ENCODE results near the gene SHKBP1.
A peak's percentile ranks its signal among the peaks of the same experiment; 100 is the strongest.
"Not testable (repeated sequence)": the region's sequence is repeated elsewhere in the genome, so short reads cannot be mapped to it uniquely, and the experiment has no call there.

The SHKBP1 gene

DNA sequence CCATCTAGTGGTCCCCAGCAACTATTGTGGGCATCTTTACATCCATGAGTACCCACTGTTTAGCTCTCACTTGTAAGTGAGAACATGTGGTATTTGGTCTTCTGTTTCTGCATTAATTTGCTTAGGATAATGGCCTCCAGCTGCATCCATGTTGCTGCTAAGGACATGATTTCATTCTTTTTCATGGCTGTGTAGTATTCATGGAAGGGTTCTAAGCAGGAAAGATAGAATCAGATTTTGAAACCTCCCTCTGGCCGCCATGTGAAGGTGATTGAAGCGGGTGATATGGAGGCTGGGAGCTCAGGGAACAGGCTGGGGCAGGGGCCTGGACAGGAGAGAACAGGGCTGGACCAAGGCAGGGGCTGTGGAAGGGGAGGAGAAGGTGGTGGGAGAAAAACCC, 44.6 kb downstream of the SHKBP1 start:
- TF ChIP-seq, protein P1, sequence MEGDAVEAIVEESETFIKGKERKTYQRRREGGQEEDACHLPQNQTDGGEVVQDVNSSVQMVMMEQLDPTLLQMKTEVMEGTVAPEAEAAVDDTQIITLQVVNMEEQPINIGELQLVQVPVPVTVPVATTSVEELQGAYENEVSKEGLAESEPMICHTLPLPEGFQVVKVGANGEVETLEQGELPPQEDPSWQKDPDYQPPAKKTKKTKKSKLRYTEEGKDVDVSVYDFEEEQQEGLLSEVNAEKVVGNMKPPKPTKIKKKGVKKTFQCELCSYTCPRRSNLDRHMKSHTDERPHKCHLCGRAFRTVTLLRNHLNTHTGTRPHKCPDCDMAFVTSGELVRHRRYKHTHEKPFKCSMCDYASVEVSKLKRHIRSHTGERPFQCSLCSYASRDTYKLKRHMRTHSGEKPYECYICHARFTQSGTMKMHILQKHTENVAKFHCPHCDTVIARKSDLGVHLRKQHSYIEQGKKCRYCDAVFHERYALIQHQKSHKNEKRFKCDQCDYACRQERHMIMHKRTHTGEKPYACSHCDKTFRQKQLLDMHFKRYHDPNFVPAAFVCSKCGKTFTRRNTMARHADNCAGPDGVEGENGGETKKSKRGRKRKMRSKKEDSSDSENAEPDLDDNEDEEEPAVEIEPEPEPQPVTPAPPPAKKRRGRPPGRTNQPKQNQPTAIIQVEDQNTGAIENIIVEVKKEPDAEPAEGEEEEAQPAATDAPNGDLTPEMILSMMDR (IDR thresholded peaks at IDR 0.05; ENCODE audit: low read depth, low read length) = no peak
- no peak overlapping the region for H3K4me3 ChIP-seq (ENCODE audit: low read depth, low read length)
- in situ Hi-C loops (cut with HindIII; ENCODE audit: low sequenced_read_pairs) = no loop called here
- no peak for DNase-seq (ENCODE audit: low read depth, low spot score)

GRCh38 chr19:40621966-40622772, 45.5 kb downstream of the SHKBP1 start:
- in situ Hi-C loops (cut with HindIII; ENCODE audit: low sequenced_read_pairs) = no loop called here
- TF ChIP-seq, protein P1 (IDR thresholded peaks at IDR 0.05; ENCODE audit: low read depth, low read length) = no peak

GRCh38 chr19:40622773-40623075, 46.1 kb downstream of the SHKBP1 start:
- DNase-seq (ENCODE audit: low read depth, low spot score) = no peak
- no peak overlapping the region for H3K4me3 ChIP-seq (ENCODE audit: low read depth, low read length)
- TF ChIP-seq, protein P1 (IDR thresholded peaks at IDR 0.05; ENCODE audit: low read depth, low read length) = no peak
- in situ Hi-C loops (cut with HindIII; ENCODE audit: low sequenced_read_pairs) = no loop called here

More at GRCh38 chr19:40621966-40622772, 45.5 kb downstream of the SHKBP1 start:
- H3K4me3 ChIP-seq (ENCODE audit: low read depth, low read length) = no peak overlapping the region
- no peak for DNase-seq (ENCODE audit: low read depth, low spot score)

- in situ Hi-C loops (cut with HindIII; ENCODE audit: low sequenced_read_pairs) = no loop called here
- DNase-seq (ENCODE audit: low read depth, low spot score) = peak; percentile 87
- H3K4me3 ChIP-seq (ENCODE audit: low read depth, low read length) = no peak overlapping the region
- TF ChIP-seq, protein P1 (IDR thresholded peaks at IDR 0.05; ENCODE audit: low read depth, low read length) = no peak
Observed at GRCh38 chr19:40623403-40624251, 47.0 kb downstream of the SHKBP1 start.

- H3K4me3 ChIP-seq (ENCODE audit: low read depth, low read length); in situ Hi-C loops (cut with HindIII; ENCODE audit: low sequenced_read_pairs); DNase-seq (ENCODE audit: low read depth, low spot score): not testable (repeated sequence)
Observed at GRCh38 chr19:40624369-40625153, 47.9 kb downstream of the SHKBP1 start.

GRCh38 chr19:40625406-40626120, 48.9 kb downstream of the SHKBP1 start:
- H3K4me3 ChIP-seq (ENCODE audit: low read depth, low read length) = no peak overlapping the region
- DNase-seq (ENCODE audit: low read depth, low spot score) = no peak
- in situ Hi-C loops (cut with HindIII; ENCODE audit: low sequenced_read_pairs) = no loop called here
- TF ChIP-seq, protein P1 (IDR thresholded peaks at IDR 0.05; ENCODE audit: low read depth, low read length) = no peak

All from astrocyte of the spinal cord (primary cell).